Upper lobe of left lung (tissue), 6 donors: Measurements from ENCODE around the gene FBXO28. TPM values are rescaled to one million over a fixed set of nuclear protein-coding genes. Genes with fewer than 3 reads are reported as not detected.

ENCODE experiments used
- ATAC-seq, 2 donors: fragments of 200-7000 bp; cut with Tn5 transposase; one replicate each; pipeline ENCODE4 v1.9.1; 2022; ENCODE audit warnings: mild to moderate bottlenecking in 2 of 2, moderate library complexity in 2 of 2; ENCODE audit not compliant: low FRiP score in 2 of 2
- DNase-seq, 2 donors: peaks; one replicate each; pipeline ENCODE4 v3.0.0-alpha.2; 2019 to 2020
- H3K27ac ChIP-seq, 4 donors: fragments of 200-600 bp; sonication (generic); one replicate each; pipeline ENCODE4 v1.5.1; 2016 to 2019
- H3K27me3 ChIP-seq, 4 donors: fragments of 200-600 bp; sonication (generic); one replicate each; pipeline ENCODE4 v1.5.1; 2017 to 2019
- H3K36me3 ChIP-seq, 4 donors: fragments of 200-600 bp; sonication (generic); one replicate each; pipeline ENCODE4 v1.5.1; 2016 to 2019
- H3K4me1 ChIP-seq, 4 donors: fragments of 200-600 bp; sonication (generic); one replicate each; pipeline ENCODE4 v1.5.1; 2018 to 2019
- H3K4me3 ChIP-seq, 4 donors: fragments of 200-600 bp; sonication (generic); one replicate each; pipeline ENCODE4 v1.5.1; 2017 to 2019; ENCODE audit warnings: mild to moderate bottlenecking in 2 of 4, moderate library complexity in 1 of 4
- H3K9me3 ChIP-seq, 4 donors: fragments of 200-600 bp; sonication (generic); one replicate each; pipeline ENCODE4 v1.5.1; 2018 to 2019
- CTCF ChIP-seq, 6 experiments: fragments of 450-650 bp in 4 of 6; fragments of 200-600 bp in 2 of 6; sonication (generic) in 2 of 6; IDR thresholded peaks; one replicate each; pipeline ENCODE4 v1.5.1; 2016 to 2019; ENCODE audit warnings: antibody characterized with exemption in 6 of 6
- EP300 ChIP-seq, 4 donors: sonication (generic); formaldehyde crosslinking; IDR thresholded peaks; one replicate each; pipeline ENCODE4 v1.5.1; 2017; ENCODE audit warnings: antibody characterized with exemption in 4 of 4, control low read depth in 2 of 4
- POLR2A ChIP-seq, 4 donors: fragments of 450-650 bp; IDR thresholded peaks; one replicate each; pipeline ENCODE4 v1.5.1; 2016 to 2017; ENCODE audit warnings: antibody characterized with exemption in 4 of 4, mild to moderate bottlenecking in 2 of 4
- POLR2AphosphoS5 ChIP-seq, 2 donors: sonication (generic); formaldehyde crosslinking; IDR thresholded peaks; one replicate each; pipeline ENCODE4 v1.5.1; 2017; ENCODE audit warnings: antibody characterized with exemption in 2 of 2
- WGBS, 2 donors: methylation state at CpG; one replicate each; pipeline ENCODE4 v1.1.5; 2017 to 2018; 5-methylcytosine and 5-hydroxymethylcytosine counted together
- total RNA-seq, 6 donors: library from RNA; depleted of rRNA in 4 of 6; stranded (reverse); fragments of >200 nt in 4 of 6; gene quantifications; one replicate each; pipeline versions ENCODE4 v1.1.0 to v1.2.1, GENCODE V29; 2016 to 2021
- donor health status: DM: no; HTN: no; CAD: no; lungs with moderate emphysema.
- donor health status: DM: no; HTN: yes; CAD: no; lungs with severe emphysema.

The FBXO28 gene
- total RNA-seq, 6 donors from 2014 or later: 9.1 to 34.8 (median 27.2) TPM

DNA sequence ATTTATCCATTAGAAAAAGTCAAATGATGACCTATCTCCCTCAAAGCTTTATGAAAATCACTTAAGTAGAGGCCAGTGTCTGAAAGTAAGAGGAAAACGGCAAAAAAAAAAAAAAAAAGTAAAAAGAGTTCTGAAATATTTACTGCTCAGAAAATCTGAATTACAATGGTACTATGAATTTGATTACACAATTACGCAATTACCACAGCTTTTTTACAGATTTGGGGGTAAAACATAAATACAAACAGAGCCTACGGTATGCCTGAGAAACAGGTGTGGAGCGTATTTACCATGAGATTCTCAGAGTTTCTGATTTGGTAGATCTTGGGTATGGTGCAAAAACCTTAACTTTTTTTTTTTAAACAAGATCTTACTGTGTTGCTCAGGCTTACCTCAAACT, 15.9 kb upstream of the FBXO28 start:
- Histone ChIP-seq H3K36me3 (no peaks in the 10 kb centered on the region), H3K4me1 (no peaks in the 10 kb centered on the region), H3K9me3 (no peaks in the 10 kb centered on the region), H3K4me3 (no peak overlapping the region), H3K27ac (no peak overlapping the region), H3K27me3 (no peaks in the 10 kb centered on the region)
- DNase-seq: no peak
- WGBS, 2 donors: 90 to 91% methylated on average over 4 of the region's 4 CpGs
- TF ChIP-seq CTCF (IDR thresholded peaks at IDR 0.05): no peak
- no peak for TF ChIP-seq EP300 (IDR thresholded peaks at IDR 0.05)
- TF ChIP-seq POLR2A (IDR thresholded peaks at IDR 0.05): no peak
- no peak for TF ChIP-seq POLR2AphosphoS5 (IDR thresholded peaks at IDR 0.05)
- ATAC-seq: no peak

GRCh38 chr1:224106568-224107281, 7.2 kb upstream of the FBXO28 start:
- peak in 1 of 2 donors; percentile 51 for DNase-seq
- Histone ChIP-seq H3K9me3 (no peaks in the 10 kb centered on the region), H3K36me3 (no peaks in the 10 kb centered on the region), H3K27me3 (no peaks in the 10 kb centered on the region), H3K4me3 (no peak overlapping the region), H3K27ac (no peak overlapping the region), H3K4me1 (peaks cover 0 to 5% (median 0%) of the 10 kb centered on the region in 4 donors)
- 28 to 30% methylated on average over 5 of the region's 5 CpGs for WGBS, 2 donors
- peak in 1 of 2 donors; percentile 77 for ATAC-seq
- TF ChIP-seq POLR2AphosphoS5 (IDR thresholded peaks at IDR 0.05) (no peak), CTCF (IDR thresholded peaks at IDR 0.05) (peak in 2 of 6 experiments; percentile 13 to 19)

GRCh38 chr1:224107282-224107625, 6.7 kb upstream of the FBXO28 start:
- Histone ChIP-seq H3K36me3 (no peaks in the 10 kb centered on the region), H3K27me3 (no peaks in the 10 kb centered on the region), H3K4me3 (no peak overlapping the region), H3K27ac (no peak overlapping the region), H3K9me3 (no peaks in the 10 kb centered on the region), H3K4me1 (peaks cover 0 to 5% (median 0%) of the 10 kb centered on the region in 4 donors)
- TF ChIP-seq POLR2A (IDR thresholded peaks at IDR 0.05): no peak
- TF ChIP-seq POLR2AphosphoS5 (IDR thresholded peaks at IDR 0.05): no peak
- no peak for TF ChIP-seq EP300 (IDR thresholded peaks at IDR 0.05)
- ATAC-seq (no peak), DNase-seq (no peak)

DNA sequence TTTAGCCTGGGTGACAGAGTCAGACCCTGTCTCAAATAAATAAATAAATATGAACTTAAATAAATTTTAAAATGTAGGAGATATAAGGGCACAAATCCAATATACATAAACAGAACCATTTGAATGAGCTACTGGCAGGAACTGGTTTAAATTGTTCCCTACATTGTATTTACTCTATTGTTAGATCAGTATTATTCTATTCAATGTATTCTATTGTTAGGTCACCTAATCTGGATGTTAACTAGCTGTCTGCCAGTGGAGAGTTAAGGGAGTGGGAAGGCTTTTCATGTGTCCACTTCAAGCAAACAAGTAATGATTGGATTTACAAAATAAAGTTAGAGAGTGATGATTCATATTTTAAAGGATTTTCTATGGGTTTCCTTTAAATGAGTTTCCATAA, 4.9 kb upstream of the FBXO28 start:
- H3K4me1 ChIP-seq: peaks cover 0 to 13% (median 2%) of the 10 kb centered on the region in 4 donors
- no peak for DNase-seq
- H3K36me3 ChIP-seq: no peaks in the 10 kb centered on the region
- TF ChIP-seq POLR2AphosphoS5 (IDR thresholded peaks at IDR 0.05): no peak
- no peak for TF ChIP-seq POLR2A (IDR thresholded peaks at IDR 0.05)
- TF ChIP-seq EP300 (IDR thresholded peaks at IDR 0.05): no peak
- TF ChIP-seq CTCF (IDR thresholded peaks at IDR 0.05): no peak
- no peak for ATAC-seq
- H3K9me3 ChIP-seq: no peaks in the 10 kb centered on the region
- H3K4me3 ChIP-seq: no peak overlapping the region
- H3K27me3 ChIP-seq: no peaks in the 10 kb centered on the region
- H3K27ac ChIP-seq: no peak overlapping the region

GRCh38 chr1:224109981-224110380, 3.9 kb upstream of the FBXO28 start:
- no peaks in the 10 kb centered on the region for H3K27me3 ChIP-seq
- H3K9me3 ChIP-seq: no peaks in the 10 kb centered on the region
- DNase-seq (no peak), ATAC-seq (no peak)
- H3K4me3 ChIP-seq: no peak overlapping the region
- no peak overlapping the region for H3K27ac ChIP-seq
- WGBS, 2 donors: 86 to 100% methylated on average over 1 of the region's 1 CpG
- TF ChIP-seq POLR2A (IDR thresholded peaks at IDR 0.05) (no peak), POLR2AphosphoS5 (IDR thresholded peaks at IDR 0.05) (no peak), CTCF (IDR thresholded peaks at IDR 0.05) (no peak), EP300 (IDR thresholded peaks at IDR 0.05) (no peak)
- no peaks in the 10 kb centered on the region for H3K36me3 ChIP-seq
- peaks cover 3 to 18% (median 5%) of the 10 kb centered on the region in 4 donors for H3K4me1 ChIP-seq
